Esophagus (tissue), 2 donors: ENCODE measurements around the gene SEC24B. TPM values are rescaled to one million over a fixed set of nuclear protein-coding genes. Genes with fewer than 3 reads are reported as not detected.

Experiments used
- H3K27ac ChIP-seq, 2 donors: one replicate each; pipeline ENCODE4 v1.5.1; 2013; ENCODE audit warnings: low read depth in 2 of 2, mild to moderate bottlenecking in 2 of 2, inconsistent platforms in 1 of 2, low read length in 1 of 2, moderate library complexity in 1 of 2
- H3K27me3 ChIP-seq, 2 donors: one replicate each; pipeline ENCODE4 v1.6.1; 2013; ENCODE audit warnings: low read length in 2 of 2, control low read depth in 1 of 2, mild to moderate bottlenecking in 1 of 2; ENCODE audit not compliant: insufficient read depth in 2 of 2, control insufficient read depth in 1 of 2
- H3K36me3 ChIP-seq, 2 donors: one replicate each; pipeline ENCODE4 v1.6.1; 2013; ENCODE audit warnings: low read length in 1 of 2; ENCODE audit not compliant: control insufficient read depth in 2 of 2, insufficient read depth in 2 of 2
- H3K4me1 ChIP-seq, 2 donors: one replicate each; pipeline ENCODE4 v1.6.1; 2013; ENCODE audit warnings: low read length in 1 of 2; ENCODE audit not compliant: control insufficient read depth in 2 of 2, insufficient read depth in 2 of 2
- H3K4me3 ChIP-seq, 2 donors: one replicate each; pipeline ENCODE4 v1.5.1; 2013; ENCODE audit warnings: low read length in 2 of 2, mild to moderate bottlenecking in 2 of 2, low read depth in 1 of 2, moderate library complexity in 1 of 2
- H3K9me3 ChIP-seq, 2 donors: one replicate each; pipeline ENCODE4 v1.6.1; 2013; ENCODE audit warnings: mild to moderate bottlenecking in 2 of 2, low read depth in 1 of 2, low read length in 1 of 2, moderate library complexity in 1 of 2; ENCODE audit not compliant: control insufficient read depth in 2 of 2, insufficient read depth in 1 of 2
- WGBS, 2 donors: extraction: QIAGEN DNeasy Blood & Tissue Kit; methylation state at CpG; one replicate each; pipeline ENCODE4 v1.1.7; 2013; 5-methylcytosine and 5-hydroxymethylcytosine counted together
- polyA plus RNA-seq, 2 donors: library from polyadenylated mRNA; stranded (reverse); fragments of 200-250 nt; gene quantifications; one replicate each; pipeline ENCODE4 v1.2.3, GENCODE V29; 2013
- donor health status: healthy with polysubstance abuse.
- donor health status: Bipolar disorder and iron deficiency.

Gene SEC24B
- polyA plus RNA-seq, 2 donors: 7.4 to 10.0 TPM

DNA sequence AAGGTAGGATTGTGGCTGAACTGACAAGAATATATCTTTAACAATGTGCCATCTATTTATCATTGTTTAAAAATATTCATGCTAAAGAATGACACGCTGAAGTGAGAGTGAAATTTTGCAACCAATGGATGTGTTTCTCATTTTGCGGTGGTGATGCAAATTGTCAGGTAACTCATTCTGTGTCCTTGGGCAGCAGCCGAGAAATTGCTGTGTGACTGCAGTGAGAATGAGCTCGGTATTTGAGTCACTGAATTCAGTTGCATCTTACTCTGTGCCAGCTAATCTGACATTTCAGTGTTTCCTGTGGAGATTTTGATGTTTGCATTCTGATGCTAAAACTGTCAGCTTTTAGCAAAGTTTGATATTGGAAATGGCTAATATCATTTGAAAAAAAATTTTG, 154.6 kb downstream of the SEC24B start:
- WGBS, 2 donors: 69 to 70% methylated on average over 4 of the region's 4 CpGs
- H3K36me3 ChIP-seq: no peaks in the 10 kb centered on the region

GRCh38 chr4:109589119-109589518, 155.5 kb downstream of the SEC24B start:
- H3K4me1 ChIP-seq: no peaks in the 10 kb centered on the region

More for the DNA sequence above, 154.6 kb downstream of the SEC24B start:
- H3K4me1 ChIP-seq: no peaks in the 10 kb centered on the region
- no peaks in the 10 kb centered on the region for H3K27me3 ChIP-seq
- H3K9me3 ChIP-seq: no peaks in the 10 kb centered on the region
- no peak overlapping the region for H3K4me3 ChIP-seq
- H3K27ac ChIP-seq: no peak overlapping the region

GRCh38 chr4:109589605-109590004, 156.0 kb downstream of the SEC24B start:
- H3K9me3 ChIP-seq: no peaks in the 10 kb centered on the region
- no peak overlapping the region for H3K4me3 ChIP-seq
- no peak overlapping the region for H3K27ac ChIP-seq

More at GRCh38 chr4:109589119-109589518, 155.5 kb downstream of the SEC24B start:
- no peak overlapping the region for H3K4me3 ChIP-seq
- WGBS, 2 donors: 46 to 59% methylated on average over 2 of the region's 2 CpGs
- H3K9me3 ChIP-seq: no peaks in the 10 kb centered on the region
- no peaks in the 10 kb centered on the region for H3K36me3 ChIP-seq
- no peak overlapping the region for H3K27ac ChIP-seq
- H3K27me3 ChIP-seq: no peaks in the 10 kb centered on the region

More at GRCh38 chr4:109589605-109590004, 156.0 kb downstream of the SEC24B start:
- Histone ChIP-seq H3K36me3 (no peaks in the 10 kb centered on the region), H3K27me3 (no peaks in the 10 kb centered on the region), H3K4me1 (no peaks in the 10 kb centered on the region)
- 47 to 54% methylated on average over 2 of the region's 2 CpGs for WGBS, 2 donors

Other genes with a start within 250 kb of the SEC24B start
- under 1 TPM; 0.02 to 0.06 TPM for gene COL25A1, start 131.2 kb upstream of the SEC24B start, polyA plus RNA-seq
- gene MCUB, start 126.4 kb downstream of the SEC24B start, polyA plus RNA-seq: 1 to 10 TPM; 4.3 to 9.4 TPM